ENCODE results near the gene APLP2. TPM values are rescaled to one million over a fixed set of nuclear protein-coding genes. Genes with fewer than 3 reads are reported as not detected.

Gene APLP2
- polyA plus RNA-seq, 3 donors: 486 to 622 (median 591) TPM

DNA sequence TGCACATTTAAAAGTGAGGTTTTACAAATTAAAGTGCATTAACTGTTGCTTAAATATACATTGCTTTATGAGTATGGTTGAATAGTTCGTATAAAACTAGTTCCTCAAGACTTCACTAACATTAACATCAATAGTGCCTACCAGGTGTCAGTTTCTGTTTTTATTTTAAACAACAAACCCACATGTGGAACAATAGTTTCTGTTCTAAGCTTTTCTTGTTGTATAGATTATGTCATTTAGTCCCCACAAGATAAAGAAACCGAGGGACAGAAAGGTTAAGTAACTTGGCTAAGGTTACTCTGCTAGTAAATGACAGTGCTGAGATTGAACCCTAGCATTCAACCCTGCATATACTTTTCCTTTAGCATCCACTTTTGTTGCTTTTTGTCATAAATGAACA lies 48.5 kb downstream of the APLP2 start:
- peaks cover 69 to 80% of the 10 kb centered on the region in 2 donors for H3K36me3 Mint-ChIP-seq
- Histone ChIP-seq H3K4me1 (ENCODE audit: control insufficient read depth in 1 of 2, insufficient read depth in 2 of 2, low read length in 2 of 2) (peaks cover 52 to 60% of the 10 kb centered on the region in 2 donors), H3K4me3 (replicated peaks in 1 of 3; ENCODE audit: low read depth in 2 of 3, low read length in 3 of 3) (no peak overlapping the region), H3K27me3 (ENCODE audit: control insufficient read depth in 2 of 2, insufficient read depth in 2 of 2, low read length in 2 of 2) (no peaks in the 10 kb centered on the region), H2AFZ (ENCODE audit: insufficient read depth, low read depth, low read length, poor library complexity, severe bottlenecking) (no peak overlapping the region), H3K79me2 (ENCODE audit: insufficient read depth, low read length) (peaks cover 94% of the 10 kb centered on the region), H3K4me2 (replicated peaks; ENCODE audit: extremely low read depth, low read length, poor library complexity, severe bottlenecking) (no peak overlapping the region), H3K27ac (ENCODE audit: low read depth in 1 of 2, low read length in 2 of 2) (peak overlapping the region in 1 of 2 donors; percentile 91), H3K9ac (ENCODE audit: insufficient read depth, low read length, poor library complexity, severe bottlenecking) (no peak overlapping the region), H3K9me3 (replicated peaks in 1 of 2; ENCODE audit: control insufficient read depth in 1 of 2, insufficient read depth in 1 of 2, low read length in 2 of 2) (no peaks in the 10 kb centered on the region), H3K36me3 (replicated peaks in 1 of 2; ENCODE audit: control insufficient read depth in 1 of 2, insufficient read depth in 2 of 2, low read length in 2 of 2) (peaks cover 40 to 68% of the 10 kb centered on the region in 2 donors), H4K20me1 (ENCODE audit: insufficient read depth, low read length) (peaks cover 85% of the 10 kb centered on the region)
- H3K4me1 Mint-ChIP-seq: peaks cover 69% of the 10 kb centered on the region
- H3K27me3 Mint-ChIP-seq (ENCODE audit: low read depth in 3 of 3): peaks cover 0 to 4% (median 2%) of the 10 kb centered on the region in 3 donors
- TF ChIP-seq, protein P1, sequence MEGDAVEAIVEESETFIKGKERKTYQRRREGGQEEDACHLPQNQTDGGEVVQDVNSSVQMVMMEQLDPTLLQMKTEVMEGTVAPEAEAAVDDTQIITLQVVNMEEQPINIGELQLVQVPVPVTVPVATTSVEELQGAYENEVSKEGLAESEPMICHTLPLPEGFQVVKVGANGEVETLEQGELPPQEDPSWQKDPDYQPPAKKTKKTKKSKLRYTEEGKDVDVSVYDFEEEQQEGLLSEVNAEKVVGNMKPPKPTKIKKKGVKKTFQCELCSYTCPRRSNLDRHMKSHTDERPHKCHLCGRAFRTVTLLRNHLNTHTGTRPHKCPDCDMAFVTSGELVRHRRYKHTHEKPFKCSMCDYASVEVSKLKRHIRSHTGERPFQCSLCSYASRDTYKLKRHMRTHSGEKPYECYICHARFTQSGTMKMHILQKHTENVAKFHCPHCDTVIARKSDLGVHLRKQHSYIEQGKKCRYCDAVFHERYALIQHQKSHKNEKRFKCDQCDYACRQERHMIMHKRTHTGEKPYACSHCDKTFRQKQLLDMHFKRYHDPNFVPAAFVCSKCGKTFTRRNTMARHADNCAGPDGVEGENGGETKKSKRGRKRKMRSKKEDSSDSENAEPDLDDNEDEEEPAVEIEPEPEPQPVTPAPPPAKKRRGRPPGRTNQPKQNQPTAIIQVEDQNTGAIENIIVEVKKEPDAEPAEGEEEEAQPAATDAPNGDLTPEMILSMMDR (IDR thresholded peaks at IDR 0.05): no peak
- no CpG with 5 or more reads among the region's 2 CpGs for WGBS (ENCODE audit: insufficient coverage)
- DNase-seq: no peak
- intact Hi-C loops (cut with micrococcal nuclease): no loop called here
- no peak overlapping the region for H3K4me3 Mint-ChIP-seq
- peak overlapping the region in 3 of 7 donors; percentile 86 to 93 (median 87) for H3K27ac Mint-ChIP-seq
- no peaks in the 10 kb centered on the region for H3K9me3 Mint-ChIP-seq

DNA sequence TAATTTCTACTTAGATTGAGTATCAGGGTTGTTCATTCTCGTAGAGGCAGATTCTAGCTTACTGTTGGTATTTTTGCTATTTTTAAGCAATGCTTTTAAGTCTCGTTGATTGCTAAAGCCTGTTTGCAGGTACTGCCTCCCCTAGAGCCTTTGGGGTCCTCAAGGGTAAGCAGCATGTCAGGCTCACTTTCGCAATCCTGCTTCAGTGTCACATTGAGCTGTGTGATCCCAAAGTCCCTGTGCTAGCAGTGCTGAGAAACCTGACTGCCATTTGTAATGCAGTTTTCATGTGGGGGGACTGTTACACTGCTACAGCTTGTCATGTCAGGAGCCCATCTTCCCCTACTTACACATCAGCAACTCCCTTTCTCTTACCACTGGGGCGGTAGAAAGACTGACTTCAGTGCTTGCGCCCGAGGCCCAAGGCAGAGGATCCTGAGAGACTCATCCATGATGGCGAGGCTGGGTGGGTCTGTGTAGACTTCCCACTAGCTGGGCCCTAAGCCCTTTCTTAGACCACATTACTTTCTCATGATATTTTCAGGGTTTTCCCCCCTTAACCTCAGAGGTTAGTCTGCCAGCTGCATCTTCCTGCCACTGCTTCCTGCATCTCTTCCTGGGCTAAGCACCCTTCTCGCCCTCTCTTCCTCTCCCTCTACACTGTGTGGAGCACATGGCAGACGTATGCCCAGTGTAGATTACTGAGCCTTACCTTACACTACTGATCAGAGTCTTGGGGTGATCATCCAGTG lies 49.1 kb downstream of the APLP2 start:
- DNase-seq: peak in 1 of 3 donors; percentile 54
- Mint-ChIP-seq H3K4me3 (no peak overlapping the region), H3K27ac (peak overlapping the region; percentile 79 to 93 (median 86)), H3K9me3 (peaks cover 0 to 2% (median 0%) of the 10 kb centered on the region in 7 donors), H3K4me1 (peaks cover 75% of the 10 kb centered on the region), H3K27me3 (ENCODE audit: low read depth in 3 of 3) (peaks cover 0 to 4% (median 2%) of the 10 kb centered on the region in 3 donors), H3K36me3 (peaks cover 71 to 80% of the 10 kb centered on the region in 2 donors)
- H3K27ac ChIP-seq (ENCODE audit: low read depth in 1 of 2, low read length in 2 of 2): peak overlapping the region; percentile 57 to 91
- peaks cover 58 to 66% of the 10 kb centered on the region in 2 donors for H3K4me1 ChIP-seq (ENCODE audit: control insufficient read depth in 1 of 2, insufficient read depth in 2 of 2, low read length in 2 of 2)
- H3K79me2 ChIP-seq (ENCODE audit: insufficient read depth, low read length): peaks cover 94% of the 10 kb centered on the region
- H4K20me1 ChIP-seq (ENCODE audit: insufficient read depth, low read length): peaks cover 79% of the 10 kb centered on the region
- H3K36me3 ChIP-seq (replicated peaks in 1 of 2; ENCODE audit: control insufficient read depth in 1 of 2, insufficient read depth in 2 of 2, low read length in 2 of 2): peaks cover 43 to 67% of the 10 kb centered on the region in 2 donors
- H3K27me3 ChIP-seq (ENCODE audit: control insufficient read depth in 2 of 2, insufficient read depth in 2 of 2, low read length in 2 of 2): no peaks in the 10 kb centered on the region
- H3K9ac ChIP-seq (ENCODE audit: insufficient read depth, low read length, poor library complexity, severe bottlenecking): no peak overlapping the region
- H2AFZ ChIP-seq (ENCODE audit: insufficient read depth, low read depth, low read length, poor library complexity, severe bottlenecking): peak overlapping the region; percentile 30
- peak overlapping the region in 1 of 3 experiments; percentile 3 for H3K4me3 ChIP-seq (replicated peaks in 1 of 3; ENCODE audit: low read depth in 2 of 3, low read length in 3 of 3)
- 39% methylated on average over 3 of the region's 9 CpGs for WGBS (ENCODE audit: insufficient coverage)
- TF ChIP-seq, protein P1 (IDR thresholded peaks at IDR 0.05): no peak
- no peaks in the 10 kb centered on the region for H3K9me3 ChIP-seq (replicated peaks in 1 of 2; ENCODE audit: control insufficient read depth in 1 of 2, insufficient read depth in 1 of 2, low read length in 2 of 2)
- no peak overlapping the region for H3K4me2 ChIP-seq (replicated peaks; ENCODE audit: extremely low read depth, low read length, poor library complexity, severe bottlenecking)
- intact Hi-C loops (cut with micrococcal nuclease): no loop called here
